K562 (cell line): Measurements from ENCODE around the gene SOBP.

ENCODE experiments used
- DPF2 ChIP-seq: fragments of 450-650 bp; IDR thresholded peaks from 2 replicates; pipeline ENCODE4 v1.6.1; 2016
- GTF2B ChIP-seq: IDR thresholded peaks from 2 replicates; pipeline ENCODE4 v1.6.1; 2011; ENCODE audit not compliant: insufficient read length; ENCODE audit errors: extremely low read depth
- NKRF ChIP-seq: fragments of 450-650 bp; IDR thresholded peaks from 2 replicates; pipeline ENCODE4 v1.6.1; 2016; ENCODE audit warnings: borderline replicate concordance
- POLR2A ChIP-seq: fragments of 450-650 bp; conservative IDR thresholded peaks from 2 replicates; pipeline ENCODE4 v1.6.1; 2016
- POLR2AphosphoS2 ChIP-seq: IDR thresholded peaks from 2 replicates; pipeline ENCODE4 v1.6.1; 2012; ENCODE audit warnings: low read length, improper control_type of control experiment
- RCOR1 ChIP-seq, 2 experiments: IDR thresholded peaks; 2 replicates each; pipeline ENCODE4 v1.6.1; 2012; ENCODE audit warnings: low read depth in 2 of 2, low read length in 2 of 2, borderline replicate concordance in 1 of 2, improper control_type of control experiment in 1 of 2
- REST ChIP-seq, 2 experiments: fragments of 450-650 bp; formaldehyde crosslinking in 1 of 2; IDR thresholded peaks; 2 replicates each; pipeline versions ENCODE4 v1.4.0 to v1.6.1; 2014 to 2020; ENCODE audit warnings: mild to moderate bottlenecking in 2 of 2, borderline replicate concordance in 1 of 2, low read depth in 1 of 2
- RFX1 ChIP-seq: fragments of 450-650 bp; IDR thresholded peaks from 2 replicates; pipeline ENCODE4 v1.6.1; 2016; ENCODE audit warnings: mild to moderate bottlenecking, moderate library complexity
- SAP30 ChIP-seq: fragments of 200-600 bp; sonication (generic); IDR thresholded peaks from 2 replicates; pipeline ENCODE4 v1.6.1; 2012; ENCODE audit warnings: borderline replicate concordance, low read depth, mild to moderate bottlenecking, moderate library complexity, low read length, control low read depth, inconsistent platforms; ENCODE audit not compliant: insufficient read depth, poor library complexity, severe bottlenecking
- SOX6 ChIP-seq: fragments of 450-650 bp; IDR thresholded peaks from 2 replicates; pipeline ENCODE4 v1.6.1; 2014; ENCODE audit warnings: mild to moderate bottlenecking
- STAT6 ChIP-seq: sonication (generic); formaldehyde crosslinking; IDR thresholded peaks from 2 replicates; pipeline ENCODE4 v1.8.1; 2023; ENCODE audit warnings: mild to moderate bottlenecking, missing genetic modification reagents
- TCF7 ChIP-seq: sonication (generic); IDR thresholded peaks from 2 replicates; pipeline ENCODE4 v1.6.1; 2016; ENCODE audit warnings: antibody characterized with exemption, borderline replicate concordance

DNA sequence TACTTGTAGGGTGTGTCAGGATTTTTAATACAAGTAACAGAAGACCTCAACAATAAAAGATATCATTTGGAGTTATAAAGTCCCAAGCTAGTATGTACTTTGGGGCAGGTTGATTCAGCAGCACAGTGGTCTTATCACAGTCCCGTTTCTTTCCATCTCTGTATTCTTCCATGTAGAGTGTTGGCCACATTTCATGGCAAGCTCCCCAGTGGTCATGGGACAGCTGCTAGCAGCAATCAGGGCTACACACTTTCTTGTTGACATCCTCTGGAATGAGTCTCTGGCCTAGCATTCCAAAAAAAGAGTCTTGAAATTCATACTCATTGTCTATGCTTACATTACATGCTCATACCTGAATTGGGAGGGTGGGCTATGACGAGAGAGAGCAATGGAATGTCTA is 53.2 kb downstream of the SOBP start:
- TF ChIP-seq NKRF (no peak), TCF7 (no peak), RCOR1 (IDR thresholded peaks at IDR 0.05; ENCODE audit: borderline replicate concordance in 1 of 2, low read depth in 2 of 2, low read length in 2 of 2) (no peak), SOX6 (no peak), POLR2A (no peak), POLR2AphosphoS2 (no peak), SAP30 (no peak), STAT6 (CRISPR knock-in tag) (no peak), DPF2 (no peak), RFX1 (no peak), GTF2B (no peak), REST (IDR thresholded peaks at IDR 0.05; ENCODE audit: borderline replicate concordance) (no peak), REST (CRISPR knock-in tag; IDR thresholded peaks at IDR 0.05; ENCODE audit: low read depth) (no peak)
